Measurements from ENCODE around the gene RBM10. TPM values are rescaled to one million over a fixed set of nuclear protein-coding genes. Genes with fewer than 3 reads are reported as not detected.
A peak's percentile ranks its signal among the peaks of the same experiment; 100 is the strongest.

RBM10 gene
- total RNA-seq, 1 donor from 2014 or later, result 27.8 TPM

DNA sequence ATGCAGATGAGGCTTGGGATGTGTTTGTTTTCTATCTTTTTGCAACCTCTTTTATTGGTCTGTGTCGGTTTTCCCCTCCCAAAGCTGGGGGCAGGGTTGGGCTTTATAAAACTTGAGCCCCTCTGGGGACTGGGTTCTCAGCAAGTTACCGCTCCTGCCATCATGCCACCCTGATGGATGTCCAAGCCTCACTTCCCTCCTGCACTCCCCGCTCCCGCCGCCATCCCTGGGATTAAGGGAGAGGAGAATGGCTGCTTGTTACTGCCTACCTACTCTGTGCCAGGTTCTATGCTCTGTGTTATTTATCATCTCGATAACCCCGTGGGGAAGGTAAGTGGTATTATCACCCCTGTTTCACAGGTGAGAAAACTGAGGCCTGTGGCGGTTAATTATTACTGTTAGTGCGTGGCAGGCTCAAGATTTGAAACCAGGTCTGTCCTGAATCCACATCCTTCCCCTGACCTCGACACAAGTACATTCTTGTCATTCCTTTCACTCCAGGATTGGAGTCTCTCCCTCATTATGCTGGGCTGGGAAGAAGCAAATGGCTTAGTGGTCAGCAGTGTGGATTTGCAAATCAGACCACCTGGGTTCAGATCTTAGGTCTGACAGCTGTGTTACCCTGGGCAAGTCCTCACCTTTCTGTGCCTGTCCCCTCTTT, 53.1 kb downstream of the RBM10 start:
- no peak for DNase-seq
- intact Hi-C loops (cut with micrococcal nuclease), result loop anchor here (10.0 kb wide), 1 partner anchor 187 kb away; no protein-coding TSS in a partner anchor
- Histone ChIP-seq H3K9me3 (replicated peaks) (no peaks in the 10 kb centered on the region), H3K36me3 (peaks cover 47% of the 10 kb centered on the region), H3K4me3 (peak overlapping the region; percentile 82), H3K27me3 (ENCODE audit: low read depth) (no peaks in the 10 kb centered on the region), H3K27ac (replicated peaks) (peak overlapping the region; percentile 30), H3K4me1 (peaks cover 49% of the 10 kb centered on the region)
- TF ChIP-seq, protein P1, sequence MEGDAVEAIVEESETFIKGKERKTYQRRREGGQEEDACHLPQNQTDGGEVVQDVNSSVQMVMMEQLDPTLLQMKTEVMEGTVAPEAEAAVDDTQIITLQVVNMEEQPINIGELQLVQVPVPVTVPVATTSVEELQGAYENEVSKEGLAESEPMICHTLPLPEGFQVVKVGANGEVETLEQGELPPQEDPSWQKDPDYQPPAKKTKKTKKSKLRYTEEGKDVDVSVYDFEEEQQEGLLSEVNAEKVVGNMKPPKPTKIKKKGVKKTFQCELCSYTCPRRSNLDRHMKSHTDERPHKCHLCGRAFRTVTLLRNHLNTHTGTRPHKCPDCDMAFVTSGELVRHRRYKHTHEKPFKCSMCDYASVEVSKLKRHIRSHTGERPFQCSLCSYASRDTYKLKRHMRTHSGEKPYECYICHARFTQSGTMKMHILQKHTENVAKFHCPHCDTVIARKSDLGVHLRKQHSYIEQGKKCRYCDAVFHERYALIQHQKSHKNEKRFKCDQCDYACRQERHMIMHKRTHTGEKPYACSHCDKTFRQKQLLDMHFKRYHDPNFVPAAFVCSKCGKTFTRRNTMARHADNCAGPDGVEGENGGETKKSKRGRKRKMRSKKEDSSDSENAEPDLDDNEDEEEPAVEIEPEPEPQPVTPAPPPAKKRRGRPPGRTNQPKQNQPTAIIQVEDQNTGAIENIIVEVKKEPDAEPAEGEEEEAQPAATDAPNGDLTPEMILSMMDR (IDR thresholded peaks at IDR 0.05; ENCODE audit: borderline replicate concordance), result no peak

DNA sequence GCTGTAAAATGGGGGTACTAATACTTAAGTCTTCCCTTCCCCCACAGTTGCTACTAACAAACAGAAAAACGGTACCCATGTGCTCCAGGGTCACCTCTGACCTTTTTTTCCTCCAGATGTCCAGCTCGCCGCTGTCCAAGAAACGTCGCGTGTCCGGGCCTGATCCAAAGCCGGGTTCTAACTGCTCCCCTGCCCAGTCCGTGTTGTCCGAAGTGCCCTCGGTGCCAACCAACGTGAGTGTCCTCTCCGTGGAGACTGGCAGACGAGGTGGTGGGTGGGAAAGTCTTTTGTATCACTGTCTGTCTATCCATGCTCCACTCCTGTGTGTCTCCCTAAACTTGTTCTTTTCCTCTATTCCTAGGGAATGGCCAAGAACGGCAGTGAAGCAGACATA, 53.7 kb downstream of the RBM10 start:
- intact Hi-C loops (cut with micrococcal nuclease), result loop anchor here (10.0 kb wide), 1 partner anchor 186 kb away; no protein-coding TSS in a partner anchor
- H3K27ac ChIP-seq (replicated peaks), result peak overlapping the region; percentile 30
- DNase-seq, result no peak
- TF ChIP-seq, protein P1 (IDR thresholded peaks at IDR 0.05; ENCODE audit: borderline replicate concordance), result no peak
- H3K27me3 ChIP-seq (ENCODE audit: low read depth), result no peaks in the 10 kb centered on the region
- H3K4me1 ChIP-seq, result peaks cover 49% of the 10 kb centered on the region
- peak overlapping the region; percentile 82 for H3K4me3 ChIP-seq
- no peaks in the 10 kb centered on the region for H3K9me3 ChIP-seq (replicated peaks)
- H3K36me3 ChIP-seq, result peaks cover 49% of the 10 kb centered on the region

DNA sequence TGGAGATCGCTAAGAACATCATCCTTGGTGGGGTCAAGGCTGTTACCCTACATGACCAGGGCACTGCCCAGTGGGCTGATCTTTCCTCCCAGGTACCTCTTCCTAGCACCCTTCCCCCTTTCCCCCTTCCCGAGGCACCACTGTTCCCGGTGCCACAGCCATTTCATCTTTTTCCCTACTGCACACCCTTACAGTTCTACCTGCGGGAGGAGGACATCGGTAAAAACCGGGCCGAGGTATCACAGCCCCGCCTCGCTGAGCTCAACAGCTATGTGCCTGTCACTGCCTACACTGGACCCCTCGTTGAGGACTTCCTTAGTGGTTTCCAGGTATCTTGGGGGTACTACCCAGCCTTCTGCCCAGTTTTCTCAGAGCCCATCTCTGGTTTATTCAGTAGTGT, 54.3 kb downstream of the RBM10 start:
- TF ChIP-seq, protein P1 (IDR thresholded peaks at IDR 0.05; ENCODE audit: borderline replicate concordance), result no peak
- Histone ChIP-seq H3K27ac (replicated peaks) (no peak overlapping the region), H3K36me3 (peaks cover 52% of the 10 kb centered on the region), H3K9me3 (replicated peaks) (no peaks in the 10 kb centered on the region), H3K4me3 (no peak overlapping the region), H3K4me1 (peaks cover 44% of the 10 kb centered on the region), H3K27me3 (ENCODE audit: low read depth) (no peaks in the 10 kb centered on the region)
- DNase-seq, result no peak
- intact Hi-C loops (cut with micrococcal nuclease), result loop anchor here (10.0 kb wide), 1 partner anchor 186 kb away; no protein-coding TSS in a partner anchor

DNA sequence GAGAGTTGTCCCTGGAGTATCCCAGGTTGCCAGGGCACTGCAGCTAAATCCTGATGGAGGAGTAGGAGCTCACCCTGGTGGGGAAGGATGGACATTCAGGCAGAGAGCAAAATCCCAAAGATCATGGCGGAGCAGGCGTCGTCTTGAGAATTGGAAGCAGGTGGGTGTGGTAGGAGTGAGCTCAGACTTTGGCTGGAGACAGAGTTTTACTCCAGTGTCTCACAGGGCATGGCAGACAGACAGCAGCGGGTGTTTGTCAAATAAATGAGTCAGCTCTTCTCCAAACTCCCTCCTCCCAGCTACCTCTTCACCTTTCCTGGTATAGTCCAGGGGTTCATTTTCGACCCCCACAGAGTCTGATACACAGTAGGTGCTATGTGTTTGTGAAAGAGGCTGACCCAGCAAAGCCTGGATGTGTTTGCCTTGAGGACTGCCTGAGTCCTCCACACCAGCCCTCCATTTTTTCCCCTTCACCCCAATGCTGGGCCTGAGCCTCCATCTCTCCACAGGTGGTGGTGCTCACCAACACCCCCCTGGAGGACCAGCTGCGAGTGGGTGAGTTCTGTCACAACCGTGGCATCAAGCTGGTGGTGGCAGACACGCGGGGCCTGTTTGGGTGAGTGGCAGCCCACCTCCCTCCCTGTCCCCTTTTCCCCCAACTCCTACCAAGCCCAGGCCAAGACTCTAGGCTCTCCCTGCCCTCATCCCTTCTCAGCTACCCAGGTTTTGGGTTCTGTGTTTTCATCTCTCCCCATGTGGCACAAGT, 55.5 kb downstream of the RBM10 start:
- H3K4me3 ChIP-seq, result no peak overlapping the region
- H3K36me3 ChIP-seq, result peaks cover 63% of the 10 kb centered on the region
- H3K27me3 ChIP-seq (ENCODE audit: low read depth), result no peaks in the 10 kb centered on the region
- no peaks in the 10 kb centered on the region for H3K9me3 ChIP-seq (replicated peaks)
- no peak overlapping the region for H3K27ac ChIP-seq (replicated peaks)
- TF ChIP-seq, protein P1 (IDR thresholded peaks at IDR 0.05; ENCODE audit: borderline replicate concordance), result peak; percentile 16
- intact Hi-C loops (cut with micrococcal nuclease), result no loop called here
- DNase-seq, result peak; percentile 22
- peaks cover 32% of the 10 kb centered on the region for H3K4me1 ChIP-seq

DNA sequence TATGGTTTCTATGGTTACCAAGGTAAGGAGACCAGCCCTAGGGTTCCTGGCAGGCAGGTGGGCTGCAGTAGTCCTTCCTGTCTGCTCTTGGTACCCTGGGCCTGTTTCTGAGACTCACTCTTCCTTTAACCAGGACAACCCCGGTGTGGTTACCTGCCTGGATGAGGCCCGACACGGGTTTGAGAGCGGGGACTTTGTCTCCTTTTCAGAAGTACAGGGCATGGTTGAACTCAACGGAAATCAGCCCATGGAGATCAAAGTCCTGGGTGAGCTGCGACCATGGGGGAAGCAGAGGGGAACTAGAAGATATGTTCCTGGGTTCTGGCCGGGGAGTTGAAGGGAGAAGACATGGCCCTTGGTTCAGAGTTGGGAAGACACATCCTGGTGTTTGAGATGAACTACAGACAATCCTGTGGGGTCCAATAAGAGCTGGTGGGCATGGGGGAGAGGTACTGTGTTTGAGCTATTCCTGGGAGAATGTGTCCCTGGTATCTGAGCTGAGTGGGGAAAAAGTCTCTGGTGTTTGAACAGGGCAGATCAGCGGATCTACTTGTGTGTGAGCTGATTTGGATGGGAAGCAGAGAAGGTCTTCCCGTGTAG, 56.4 kb downstream of the RBM10 start:
- intact Hi-C loops (cut with micrococcal nuclease), result no loop called here
- TF ChIP-seq, protein P1 (IDR thresholded peaks at IDR 0.05; ENCODE audit: borderline replicate concordance), result no peak
- no peaks in the 10 kb centered on the region for H3K9me3 ChIP-seq (replicated peaks)
- no peak for DNase-seq
- H3K4me3 ChIP-seq, result no peak overlapping the region
- peaks cover 23% of the 10 kb centered on the region for H3K4me1 ChIP-seq
- no peaks in the 10 kb centered on the region for H3K27me3 ChIP-seq (ENCODE audit: low read depth)
- no peak overlapping the region for H3K27ac ChIP-seq (replicated peaks)
- H3K36me3 ChIP-seq, result peaks cover 72% of the 10 kb centered on the region
